ENCODE data around the gene IQGAP1.
A peak's percentile ranks its signal among the peaks of the same experiment; 100 is the strongest.

Gene IQGAP1

DNA sequence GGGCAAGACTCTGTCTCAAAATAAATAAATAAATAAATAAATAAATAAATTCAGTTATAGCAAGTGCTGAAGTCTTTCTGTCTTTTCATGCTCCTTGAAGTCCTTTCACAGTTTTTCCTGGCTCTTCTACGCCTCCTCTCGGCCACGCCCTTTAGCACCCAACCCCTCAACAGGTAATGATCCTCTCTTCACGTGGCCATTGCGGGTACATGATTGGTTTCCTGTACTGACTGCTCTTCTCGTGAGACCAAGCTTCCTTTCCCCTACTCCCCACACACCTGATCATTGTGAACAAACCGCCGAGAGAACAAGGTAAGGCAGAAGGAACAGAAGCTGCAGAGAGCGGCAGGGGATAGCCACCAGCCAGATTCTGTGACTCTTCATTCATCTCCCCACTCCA lies 38.2 kb upstream of the IQGAP1 start:
- Histone ChIP-seq H3K79me2 (ENCODE audit: insufficient read depth, low read length) (no peaks in the 10 kb centered on the region), H4K20me1 (ENCODE audit: insufficient read depth, low read length) (no peaks in the 10 kb centered on the region), H3F3A (ENCODE audit: insufficient read depth, low read length) (no peaks in the 10 kb centered on the region), H2AFZ (ENCODE audit: low read length) (no peak overlapping the region), H3K4me2 (ENCODE audit: low read length) (no peak overlapping the region), H3K27ac (ENCODE audit: low read depth, low read length, poor library complexity, severe bottlenecking) (no peak overlapping the region), H3K27me3 (ENCODE audit: insufficient read depth, low read length) (no peaks in the 10 kb centered on the region), H3K36me3 (ENCODE audit: insufficient read depth, low read length) (no peaks in the 10 kb centered on the region), H3K4me1 (ENCODE audit: insufficient read depth, low read length, severe bottlenecking) (peaks cover 12% of the 10 kb centered on the region), H3K9me3 (ENCODE audit: low read length) (no peaks in the 10 kb centered on the region), H3K9me2 (ENCODE audit: low read depth, low read length) (no peaks in the 10 kb centered on the region), H3K9ac (ENCODE audit: low read length) (no peak overlapping the region), H3K4me3 (ENCODE audit: low read depth, low read length, poor library complexity, severe bottlenecking) (no peak overlapping the region)
- TF ChIP-seq, protein P1, sequence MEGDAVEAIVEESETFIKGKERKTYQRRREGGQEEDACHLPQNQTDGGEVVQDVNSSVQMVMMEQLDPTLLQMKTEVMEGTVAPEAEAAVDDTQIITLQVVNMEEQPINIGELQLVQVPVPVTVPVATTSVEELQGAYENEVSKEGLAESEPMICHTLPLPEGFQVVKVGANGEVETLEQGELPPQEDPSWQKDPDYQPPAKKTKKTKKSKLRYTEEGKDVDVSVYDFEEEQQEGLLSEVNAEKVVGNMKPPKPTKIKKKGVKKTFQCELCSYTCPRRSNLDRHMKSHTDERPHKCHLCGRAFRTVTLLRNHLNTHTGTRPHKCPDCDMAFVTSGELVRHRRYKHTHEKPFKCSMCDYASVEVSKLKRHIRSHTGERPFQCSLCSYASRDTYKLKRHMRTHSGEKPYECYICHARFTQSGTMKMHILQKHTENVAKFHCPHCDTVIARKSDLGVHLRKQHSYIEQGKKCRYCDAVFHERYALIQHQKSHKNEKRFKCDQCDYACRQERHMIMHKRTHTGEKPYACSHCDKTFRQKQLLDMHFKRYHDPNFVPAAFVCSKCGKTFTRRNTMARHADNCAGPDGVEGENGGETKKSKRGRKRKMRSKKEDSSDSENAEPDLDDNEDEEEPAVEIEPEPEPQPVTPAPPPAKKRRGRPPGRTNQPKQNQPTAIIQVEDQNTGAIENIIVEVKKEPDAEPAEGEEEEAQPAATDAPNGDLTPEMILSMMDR (IDR thresholded peaks at IDR 0.05; ENCODE audit: low read length), result no peak
- no peak for TF ChIP-seq EZH2 (IDR thresholded peaks at IDR 0.05; ENCODE audit: borderline replicate concordance, low read length)

DNA sequence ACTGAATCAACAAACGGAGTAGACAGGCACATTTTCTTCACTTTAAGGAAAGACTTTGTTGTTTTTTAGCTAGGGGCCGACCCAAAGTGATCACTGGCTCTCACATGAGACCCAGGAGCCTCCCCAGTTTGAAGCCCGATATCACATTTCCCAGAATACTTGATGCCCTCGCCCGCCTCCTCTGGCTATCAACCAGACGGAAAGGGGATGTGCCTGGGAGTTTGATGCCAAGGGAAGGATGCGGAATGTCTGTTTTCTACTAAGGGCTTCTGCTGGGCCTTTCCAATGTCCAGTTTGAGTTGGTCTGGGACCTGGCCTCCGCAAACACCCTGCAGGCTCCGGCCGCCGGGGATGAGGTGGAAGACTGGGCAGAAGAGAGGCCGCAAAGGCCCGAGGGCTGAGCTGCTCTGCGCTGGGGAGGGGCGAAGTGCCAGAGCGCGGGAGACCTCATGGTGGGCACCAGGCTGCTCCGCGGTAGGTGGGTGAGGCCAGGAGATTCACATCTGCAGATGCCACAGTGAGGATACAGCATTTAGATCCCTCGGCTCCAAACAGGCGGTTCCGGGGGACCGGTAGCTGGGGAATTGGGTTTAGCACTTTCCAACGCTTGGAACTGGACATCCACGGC lies 36.4 kb upstream of the IQGAP1 start:
- no peaks in the 10 kb centered on the region for H4K20me1 ChIP-seq (ENCODE audit: insufficient read depth, low read length)
- H3K9ac ChIP-seq (ENCODE audit: low read length), result no peak overlapping the region
- H3K4me3 ChIP-seq (ENCODE audit: low read depth, low read length, poor library complexity, severe bottlenecking), result peak overlapping the region; percentile 70
- peak overlapping the region; percentile 86 for H3K4me2 ChIP-seq (ENCODE audit: low read length)
- H3K79me2 ChIP-seq (ENCODE audit: insufficient read depth, low read length), result no peaks in the 10 kb centered on the region
- no peaks in the 10 kb centered on the region for H3K9me2 ChIP-seq (ENCODE audit: low read depth, low read length)
- no peaks in the 10 kb centered on the region for H3K9me3 ChIP-seq (ENCODE audit: low read length)
- TF ChIP-seq EZH2 (IDR thresholded peaks at IDR 0.05; ENCODE audit: borderline replicate concordance, low read length), result no peak
- TF ChIP-seq, protein P1 (IDR thresholded peaks at IDR 0.05; ENCODE audit: low read length), result no peak
- no peaks in the 10 kb centered on the region for H3F3A ChIP-seq (ENCODE audit: insufficient read depth, low read length)
- peak overlapping the region; percentile 42; the same call in 1 of the 2 replicates for H2AFZ ChIP-seq (ENCODE audit: low read length)
- no peak overlapping the region for H3K27ac ChIP-seq (ENCODE audit: low read depth, low read length, poor library complexity, severe bottlenecking)
- H3K36me3 ChIP-seq (ENCODE audit: insufficient read depth, low read length), result no peaks in the 10 kb centered on the region
- H3K27me3 ChIP-seq (ENCODE audit: insufficient read depth, low read length), result no peaks in the 10 kb centered on the region
- H3K4me1 ChIP-seq (ENCODE audit: insufficient read depth, low read length, severe bottlenecking), result peaks cover 12% of the 10 kb centered on the region

DNA sequence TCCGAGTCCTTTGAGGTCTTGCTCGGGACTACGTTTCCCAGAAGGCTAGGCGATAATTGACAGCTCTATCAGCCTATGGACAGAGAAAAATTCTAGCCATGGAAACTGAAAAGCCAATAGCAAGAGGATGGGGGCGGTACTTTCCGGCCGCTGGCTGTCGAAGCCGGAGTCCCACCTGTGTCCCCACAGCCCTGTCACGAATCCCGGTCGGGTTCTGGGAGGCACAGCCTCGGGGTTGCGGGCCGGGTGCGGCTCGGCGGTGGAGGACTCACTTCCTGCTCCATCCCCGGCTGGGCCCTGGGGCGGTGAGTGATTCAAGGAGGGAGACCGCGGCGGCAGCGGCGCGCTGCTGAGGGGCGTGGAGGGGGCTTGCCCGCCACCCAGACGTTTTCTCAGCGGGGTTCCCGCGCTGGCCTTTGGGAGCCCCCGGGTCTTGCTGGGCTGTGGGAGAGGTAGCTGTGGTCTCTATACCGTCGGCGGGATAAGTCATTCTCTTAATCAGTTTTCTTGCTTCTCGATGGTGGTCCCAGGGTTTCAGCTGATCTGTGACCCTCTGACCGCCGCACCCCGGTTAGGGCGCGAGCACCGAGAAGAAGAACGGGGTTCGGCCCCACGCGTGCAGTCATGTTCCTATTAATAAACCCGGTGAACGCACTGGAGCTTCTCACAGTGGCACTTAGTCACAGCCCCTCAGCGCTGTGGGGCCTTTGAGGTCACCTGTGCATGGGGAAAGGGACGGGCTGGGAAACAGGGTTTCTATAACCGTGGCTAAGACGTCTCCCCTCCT lies 35.7 kb upstream of the IQGAP1 start, which contains the start of gene ZNF774:
ZNF774 (plus strand) TSS at position 178 of the 787 bp plus-strand sequence. CDS start 2,377 bp downstream, outside the sequence.
- Histone ChIP-seq H3K27me3 (ENCODE audit: insufficient read depth, low read length) (no peaks in the 10 kb centered on the region), H3K9me3 (ENCODE audit: low read length) (no peaks in the 10 kb centered on the region), H3F3A (ENCODE audit: insufficient read depth, low read length) (no peaks in the 10 kb centered on the region), H4K20me1 (ENCODE audit: insufficient read depth, low read length) (no peaks in the 10 kb centered on the region), H2AFZ (ENCODE audit: low read length) (peak within 1 kb of the TSS; percentile 42; the same call in 1 of the 2 replicates), H3K4me3 (ENCODE audit: low read depth, low read length, poor library complexity, severe bottlenecking) (peak within 1 kb of the TSS; percentile 70), H3K27ac (ENCODE audit: low read depth, low read length, poor library complexity, severe bottlenecking) (no peak within 1 kb of the TSS), H3K4me1 (ENCODE audit: insufficient read depth, low read length, severe bottlenecking) (peaks cover 12% of the 10 kb centered on the region), H3K9me2 (ENCODE audit: low read depth, low read length) (no peaks in the 10 kb centered on the region), H3K36me3 (ENCODE audit: insufficient read depth, low read length) (no peaks in the 10 kb centered on the region), H3K79me2 (ENCODE audit: insufficient read depth, low read length) (no peaks in the 10 kb centered on the region), H3K9ac (ENCODE audit: low read length) (peak within 1 kb of the TSS; percentile 60), H3K4me2 (ENCODE audit: low read length) (peak within 1 kb of the TSS; percentile 86)
- no peak for TF ChIP-seq EZH2 (IDR thresholded peaks at IDR 0.05; ENCODE audit: borderline replicate concordance, low read length)
- TF ChIP-seq, protein P1 (IDR thresholded peaks at IDR 0.05; ENCODE audit: low read length), result no peak

Measured in OCI-LY1 (cell line).